Fibroblast of lung (primary cell): ENCODE measurements around the gene DNAH3.

Experiments used
- CTCF ChIP-seq, 2 donors: IDR thresholded peaks in 1 of 2; conservative IDR thresholded peaks in 1 of 2; 1 replicate in 1 of 2; 2 replicates in 1 of 2; pipeline ENCODE4 v1.5.1; 2011 to 2012; ENCODE audit warnings: low read length in 2 of 2, control low read depth in 1 of 2, inconsistent platforms in 1 of 2, low read depth in 1 of 2, mild to moderate bottlenecking in 1 of 2
- EZH2 ChIP-seq: IDR thresholded peaks from 2 replicates; pipeline ENCODE4 v1.5.1; 2012; ENCODE audit warnings: low read length, control low read depth, mild to moderate bottlenecking; ENCODE audit errors: missing control alignments

DNA sequence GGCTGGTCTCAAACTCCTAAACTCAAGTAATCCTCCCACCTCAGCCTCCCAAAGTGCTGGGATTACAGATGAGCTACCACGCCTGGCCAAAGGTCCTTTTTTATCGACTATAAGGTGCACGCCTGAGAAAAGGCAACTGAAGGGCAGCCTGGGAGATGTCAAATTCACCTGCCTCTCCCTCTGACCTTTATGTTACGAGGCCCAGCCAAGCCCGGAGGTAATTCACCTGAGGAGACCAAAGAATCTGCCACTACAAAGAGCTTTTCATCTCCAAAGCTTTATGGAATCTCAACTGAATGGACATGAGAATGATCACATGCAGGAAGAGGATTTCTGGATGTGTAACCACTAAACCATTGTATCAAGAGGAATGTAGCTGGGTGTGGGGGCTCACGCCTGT lies 212.9 kb downstream of the DNAH3 start:
- no peak for TF ChIP-seq CTCF (conservative IDR thresholded peaks at IDR 0.05 in 1 of 2, IDR thresholded peaks at IDR 0.05 in 1 of 2; ENCODE audit: low read depth in 1 of 2, low read length in 2 of 2)
- no peak for TF ChIP-seq EZH2
